ENCODE data around the gene MEGF11.

- TF ChIP-seq SNAI2 (CRISPR knock-in tag; IDR thresholded peaks at IDR 0.05) (no peak), ZFP3 (CRISPR knock-in tag; IDR thresholded peaks at IDR 0.05) (no peak), ZNF565 (CRISPR knock-in tag; conservative IDR thresholded peaks at IDR 0.05; ENCODE audit: low read depth) (no peak), ZNF8 (CRISPR knock-in tag; IDR thresholded peaks at IDR 0.05) (no peak), PPARA (CRISPR knock-in tag; IDR thresholded peaks at IDR 0.05; ENCODE audit: borderline replicate concordance) (no peak), CSRNP3 (CRISPR knock-in tag; IDR thresholded peaks at IDR 0.05) (no peak), CREB5 (CRISPR knock-in tag; IDR thresholded peaks at IDR 0.05; ENCODE audit: low read depth) (no peak), ISL1 (CRISPR knock-in tag; IDR thresholded peaks at IDR 0.05) (no peak), ESRRG (CRISPR knock-in tag; IDR thresholded peaks at IDR 0.05) (no peak), CSDC2 (CRISPR knock-in tag; IDR thresholded peaks at IDR 0.05) (no peak), BACH2 (CRISPR knock-in tag; IDR thresholded peaks at IDR 0.05; ENCODE audit: borderline replicate concordance) (no peak), ZNF70 (CRISPR knock-in tag; IDR thresholded peaks at IDR 0.05) (no peak), RARB (CRISPR knock-in tag; IDR thresholded peaks at IDR 0.05) (no peak)
- TF ChIP-seq, protein P1, sequence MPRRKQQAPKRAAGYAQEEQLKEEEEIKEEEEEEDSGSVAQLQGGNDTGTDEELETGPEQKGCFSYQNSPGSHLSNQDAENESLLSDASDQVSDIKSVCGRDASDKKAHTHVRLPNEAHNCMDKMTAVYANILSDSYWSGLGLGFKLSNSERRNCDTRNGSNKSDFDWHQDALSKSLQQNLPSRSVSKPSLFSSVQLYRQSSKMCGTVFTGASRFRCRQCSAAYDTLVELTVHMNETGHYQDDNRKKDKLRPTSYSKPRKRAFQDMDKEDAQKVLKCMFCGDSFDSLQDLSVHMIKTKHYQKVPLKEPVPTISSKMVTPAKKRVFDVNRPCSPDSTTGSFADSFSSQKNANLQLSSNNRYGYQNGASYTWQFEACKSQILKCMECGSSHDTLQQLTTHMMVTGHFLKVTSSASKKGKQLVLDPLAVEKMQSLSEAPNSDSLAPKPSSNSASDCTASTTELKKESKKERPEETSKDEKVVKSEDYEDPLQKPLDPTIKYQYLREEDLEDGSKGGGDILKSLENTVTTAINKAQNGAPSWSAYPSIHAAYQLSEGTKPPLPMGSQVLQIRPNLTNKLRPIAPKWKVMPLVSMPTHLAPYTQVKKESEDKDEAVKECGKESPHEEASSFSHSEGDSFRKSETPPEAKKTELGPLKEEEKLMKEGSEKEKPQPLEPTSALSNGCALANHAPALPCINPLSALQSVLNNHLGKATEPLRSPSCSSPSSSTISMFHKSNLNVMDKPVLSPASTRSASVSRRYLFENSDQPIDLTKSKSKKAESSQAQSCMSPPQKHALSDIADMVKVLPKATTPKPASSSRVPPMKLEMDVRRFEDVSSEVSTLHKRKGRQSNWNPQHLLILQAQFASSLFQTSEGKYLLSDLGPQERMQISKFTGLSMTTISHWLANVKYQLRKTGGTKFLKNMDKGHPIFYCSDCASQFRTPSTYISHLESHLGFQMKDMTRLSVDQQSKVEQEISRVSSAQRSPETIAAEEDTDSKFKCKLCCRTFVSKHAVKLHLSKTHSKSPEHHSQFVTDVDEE (CRISPR knock-in tag; IDR thresholded peaks at IDR 0.05), result no peak
Observed at GRCh38 chr15:65979837-65980236, 273.7 kb downstream of the MEGF11 start.
